Hippocampal formation (tissue), 2 donors: ENCODE data around the gene LFNG.
A peak's percentile ranks its signal among the peaks of the same experiment; 100 is the strongest.
"Not testable (repeated sequence)": the region's sequence is repeated elsewhere in the genome, so short reads cannot be mapped to it uniquely, and the experiment has no call there.

Experiments used
- DNase-seq, 2 donors: peaks; one replicate each; lab custom pipeline; 2025; lab: John Stamatoyannopoulos, UW

The LFNG gene

GRCh38 chr7:2544541-2545188, 25.1 kb downstream of the LFNG start:
- no peak for DNase-seq

GRCh38 chr7:2545746-2546425, 26.3 kb downstream of the LFNG start:
- DNase-seq: no peak

GRCh38 chr7:2546776-2547586, 27.4 kb downstream of the LFNG start:
- DNase-seq: no peak

- no peak for DNase-seq
Measured at GRCh38 chr7:2551418-2551817, 31.8 kb downstream of the LFNG start.

GRCh38 chr7:2553108-2553507, 33.5 kb downstream of the LFNG start:
- DNase-seq: no peak

GRCh38 chr7:2553831-2554581, 34.4 kb downstream of the LFNG start:
- no peak for DNase-seq

- DNase-seq: no peak
Measured at GRCh38 chr7:2554661-2555111, 35.1 kb downstream of the LFNG start.

GRCh38 chr7:2555121-2556052, 35.8 kb downstream of the LFNG start, which contains the start of gene BRAT1:
BRAT1 (minus strand) TSS chr7:2555524; CDS start chr7:2554431, 1,093 bp downstream.
- peak; percentile 90 to 94 for DNase-seq

GRCh38 chr7:2558629-2559282, 39.2 kb downstream of the LFNG start, which contains the start of gene IQCE:
IQCE (plus strand) TSS chr7:2558979; CDS start chr7:2559182, 203 bp downstream.
- peak; percentile 71 to 88 for DNase-seq

- DNase-seq: no peak
Measured at GRCh38 chr7:2559283-2559950, 39.8 kb downstream of the LFNG start.

- not testable (repeated sequence) for DNase-seq
Measured at GRCh38 chr7:2563955-2564354, 44.4 kb downstream of the LFNG start.

- no peak for DNase-seq
Measured at GRCh38 chr7:2564970-2565540, 45.5 kb downstream of the LFNG start.

- DNase-seq: no peak
Measured at GRCh38 chr7:2566348-2566889, 46.8 kb downstream of the LFNG start.

- no peak for DNase-seq
Measured at GRCh38 chr7:2566890-2567678, 47.5 kb downstream of the LFNG start.

- DNase-seq: peak; percentile 30 to 62
Measured at GRCh38 chr7:2567679-2568278, 48.2 kb downstream of the LFNG start.

GRCh38 chr7:2568521-2569223, 49.1 kb downstream of the LFNG start:
- DNase-seq: no peak

GRCh38 chr7:2569421-2569820, 49.8 kb downstream of the LFNG start:
- DNase-seq: no peak
